Endothelial cell of umbilical vein (primary cell): Measurements from ENCODE around the gene NUDT14. TPM values are rescaled to one million over a fixed set of nuclear protein-coding genes. Genes with fewer than 3 reads are reported as not detected.

ENCODE experiments used
- BruUV-seq: library from RNA; stranded (reverse); fragments of 400-500 nt; replicated peaks from 2 replicates; lab custom pipeline; 2021; lab: Mats Ljungman, UMichigan
- CTCF ChIA-PET: fragments of 300-600, 350-600 bp; sonication (Branson Sonifier 250); formaldehyde crosslinking; loops from one replicate; lab custom pipeline; 2021; ENCODE audit warnings: antibody characterized with exemption, inconsistent platforms; lab: Charles Lee
- POLR2A ChIA-PET: fragments of 300-600, 350-600 bp; sonication (Branson Sonifier 250); formaldehyde crosslinking; loops from one replicate; lab custom pipeline; 2021; ENCODE audit warnings: antibody characterized with exemption, inconsistent platforms; lab: Charles Lee
- DNase-seq: peaks from one replicate; pipeline ENCODE4 v3.0.0-alpha.2; 2011; ENCODE audit warnings: low read depth, low spot score
- FAIRE-seq: peaks from 2 replicates; lab custom pipeline; 2011; peaks lifted over from hg19 to GRCh38; lab: Jason Lieb, UNC
- H2AFZ ChIP-seq: 2 replicates; pipeline ENCODE4 v1.6.0; 2012; ENCODE audit warnings: low read depth, low read length, control low read depth, inconsistent platforms
- H3K27ac ChIP-seq: 2 replicates; pipeline ENCODE4 v1.5.1; 2011; ENCODE audit warnings: low read depth, mild to moderate bottlenecking, control low read depth, low read length, moderate library complexity; ENCODE audit not compliant: insufficient read depth
- H3K27me3 ChIP-seq, 2 experiments: 2 replicates each; pipeline versions ENCODE4 v1.6.0 to v1.6.1; 2011; ENCODE audit warnings: low read length in 2 of 2, mixed read lengths in 1 of 2; ENCODE audit not compliant: control insufficient read depth in 2 of 2, insufficient read depth in 2 of 2
- H3K36me3 ChIP-seq, 2 experiments: 2 replicates in 1 of 2; 3 replicates in 1 of 2; pipeline ENCODE4 v1.5.1; 2011; ENCODE audit warnings: low read length in 2 of 2, mild to moderate bottlenecking in 1 of 2, moderate library complexity in 1 of 2; ENCODE audit not compliant: control insufficient read depth in 2 of 2, insufficient read depth in 2 of 2; ENCODE audit errors: extremely low read depth in 1 of 2
- H3K4me1 ChIP-seq: 3 replicates; pipeline ENCODE4 v1.5.1; 2011; ENCODE audit warnings: mild to moderate bottlenecking, low read length; ENCODE audit not compliant: control insufficient read depth, insufficient read depth; ENCODE audit errors: extremely low read depth
- H3K4me2 ChIP-seq: 2 replicates; pipeline ENCODE4 v1.6.1; 2011; ENCODE audit warnings: low read length, control low read depth, mixed read lengths; ENCODE audit not compliant: insufficient read depth
- H3K4me3 ChIP-seq, 3 experiments: fragments of 200-600 bp in 1 of 3; sonication (generic), shearing (Covaris generic) in 1 of 3; replicated peaks in 1 of 3; 2 replicates each; pipeline ENCODE4 v1.5.1; 2011 to 2016; ENCODE audit warnings: control low read depth in 3 of 3, low read length in 3 of 3, mild to moderate bottlenecking in 2 of 3, inconsistent platforms in 1 of 3, low read depth in 1 of 3, moderate library complexity in 1 of 3; ENCODE audit not compliant: insufficient read depth in 1 of 3
- H3K79me2 ChIP-seq: 2 replicates; pipeline ENCODE4 v1.6.0; 2012; ENCODE audit warnings: low read length, inconsistent platforms; ENCODE audit not compliant: control insufficient read depth, insufficient read depth
- H3K9ac ChIP-seq: replicated peaks from 2 replicates; pipeline ENCODE3; 2011; ENCODE audit warnings: low read length, control low read depth; ENCODE audit not compliant: insufficient read depth; ENCODE audit errors: extremely low read depth
- H3K9me1 ChIP-seq: replicated peaks from 3 replicates; pipeline ENCODE4 v1.6.0; 2011; ENCODE audit warnings: mild to moderate bottlenecking, low read length; ENCODE audit not compliant: control insufficient read depth, insufficient read depth; ENCODE audit errors: extremely low read depth
- H3K9me3 ChIP-seq: replicated peaks from 2 replicates; pipeline ENCODE4 v1.5.1; 2012; ENCODE audit warnings: low read length, inconsistent platforms; ENCODE audit not compliant: control insufficient read depth, insufficient read depth
- H4K20me1 ChIP-seq: replicated peaks from 2 replicates; pipeline ENCODE3; 2011; ENCODE audit warnings: mild to moderate bottlenecking, low read length; ENCODE audit not compliant: control insufficient read depth, insufficient read depth; ENCODE audit errors: extremely low read depth
- EZH2 ChIP-seq: IDR thresholded peaks from 2 replicates; pipeline ENCODE4 v1.6.1; 2012; ENCODE audit warnings: borderline replicate concordance, low read depth, mild to moderate bottlenecking, moderate library complexity, low read length, inconsistent platforms; ENCODE audit not compliant: severe bottlenecking
- FOS ChIP-seq: IDR thresholded peaks from 2 replicates; pipeline ENCODE4 v1.6.1; 2011; ENCODE audit warnings: mild to moderate bottlenecking, low read length, moderate library complexity, borderline replicate concordance; ENCODE audit not compliant: insufficient read depth
- GATA2 ChIP-seq: IDR thresholded peaks from 2 replicates; pipeline ENCODE4 v1.7.0; 2011; ENCODE audit warnings: low read depth, mild to moderate bottlenecking, moderate library complexity, mixed read lengths, low read length; ENCODE audit not compliant: insufficient read length, insufficient read depth
- JUN ChIP-seq: IDR thresholded peaks from 2 replicates; pipeline ENCODE4 v1.6.1; 2011; ENCODE audit warnings: borderline replicate concordance, low read depth; ENCODE audit not compliant: insufficient read length, insufficient read depth
- MYC ChIP-seq: IDR thresholded peaks from one replicate; pipeline ENCODE4 v1.6.1; 2011; ENCODE audit warnings: mild to moderate bottlenecking, low read depth, low read length
- POLR2A ChIP-seq: IDR thresholded peaks from 2 replicates; pipeline ENCODE4 v1.6.1; 2012; ENCODE audit warnings: low read depth, mild to moderate bottlenecking, control low read depth, low read length
- POLR2AphosphoS5 ChIP-seq: IDR thresholded peaks from 2 replicates; pipeline ENCODE4 v1.6.1; 2012; ENCODE audit warnings: low read depth, mild to moderate bottlenecking, control low read depth, low read length, moderate library complexity; ENCODE audit not compliant: insufficient read depth
- dilution Hi-C: fragments of 300-500 bp; cut with MboI; formaldehyde crosslinking; loops from one replicate; pipeline ENCODE4 v1.15.0; 2019; ENCODE audit warnings: low sequenced_read_pairs; ENCODE audit not compliant: extremely low pct_ligation_motif_present
- intact Hi-C: fragments of 100-400 bp; cut with micrococcal nuclease; formaldehyde crosslinking; loops from one replicate; pipeline ENCODE4 v1.10.0; 2022
- polyA plus RNA-seq, 4 experiments: library from polyadenylated mRNA; depleted of rRNA in 3 of 4; stranded (reverse) in 3 of 4; unstranded in 1 of 4; fragments of >200 nt; gene quantifications; 2 replicates each; pipeline versions ENCODE4 v1.2.1 to v1.2.3, GENCODE V29; 2011 to 2012; ENCODE audit warnings: missing spikeins in 1 of 4
- total RNA-seq: library from RNA; stranded (reverse); gene quantifications from 2 replicates; pipeline ENCODE4 v1.2.3, GENCODE V29; 2021
- TF ChIP-seq, protein P1 (sequence below): IDR thresholded peaks from 2 replicates; pipeline ENCODE4 v1.6.1; 2011; ENCODE audit not compliant: insufficient read depth, insufficient read length
- TF ChIP-seq, protein P2 (sequence below), 2 donors: IDR thresholded peaks; 1 replicate in 1 of 2; 2 replicates in 1 of 2; pipeline ENCODE4 v1.5.1; 2011; ENCODE audit warnings: low read length in 2 of 2, mild to moderate bottlenecking in 2 of 2, moderate library complexity in 2 of 2, control low read depth in 1 of 2, inconsistent platforms in 1 of 2, low read depth in 1 of 2; ENCODE audit not compliant: insufficient read depth in 1 of 2; ENCODE audit errors: extremely low read depth in 1 of 2

The NUDT14 gene
- total and polyA plus RNA-seq, 2 donors (not counting 3 experiments of a cell fraction or from before 2014, with no cell fraction given), result 97.7 to 103 TPM

DNA sequence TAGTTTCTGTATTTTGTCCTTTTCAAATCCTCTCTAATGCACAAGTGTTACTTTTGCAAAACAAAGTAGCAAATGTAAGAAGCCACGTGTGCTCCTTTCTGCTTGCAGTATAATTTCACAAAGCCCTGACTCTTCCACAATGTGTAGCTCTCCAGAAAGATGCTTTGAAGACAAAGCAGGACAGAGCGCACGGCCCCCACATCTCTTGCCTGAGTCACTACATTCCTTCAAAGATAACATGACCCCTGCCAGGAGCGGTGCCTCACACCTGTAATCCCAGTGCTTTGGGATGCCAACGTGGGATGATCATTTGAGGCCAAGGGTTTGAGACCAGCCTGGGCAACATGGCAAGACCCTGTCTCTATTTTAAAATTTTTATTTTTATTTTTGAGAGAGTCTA is 53.1 kb downstream of the NUDT14 start:
- intact Hi-C loops (no loop called here), dilution Hi-C loops (no loop called here)
- H3K36me3 ChIP-seq, result no peaks in the 10 kb centered on the region
- TF ChIP-seq, protein P1, sequence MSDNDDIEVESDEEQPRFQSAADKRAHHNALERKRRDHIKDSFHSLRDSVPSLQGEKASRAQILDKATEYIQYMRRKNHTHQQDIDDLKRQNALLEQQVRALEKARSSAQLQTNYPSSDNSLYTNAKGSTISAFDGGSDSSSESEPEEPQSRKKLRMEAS, result no peak
- no peak for TF ChIP-seq JUN
- TF ChIP-seq FOS, result no peak
- TF ChIP-seq POLR2A, result no peak
- TF ChIP-seq, protein P2, sequence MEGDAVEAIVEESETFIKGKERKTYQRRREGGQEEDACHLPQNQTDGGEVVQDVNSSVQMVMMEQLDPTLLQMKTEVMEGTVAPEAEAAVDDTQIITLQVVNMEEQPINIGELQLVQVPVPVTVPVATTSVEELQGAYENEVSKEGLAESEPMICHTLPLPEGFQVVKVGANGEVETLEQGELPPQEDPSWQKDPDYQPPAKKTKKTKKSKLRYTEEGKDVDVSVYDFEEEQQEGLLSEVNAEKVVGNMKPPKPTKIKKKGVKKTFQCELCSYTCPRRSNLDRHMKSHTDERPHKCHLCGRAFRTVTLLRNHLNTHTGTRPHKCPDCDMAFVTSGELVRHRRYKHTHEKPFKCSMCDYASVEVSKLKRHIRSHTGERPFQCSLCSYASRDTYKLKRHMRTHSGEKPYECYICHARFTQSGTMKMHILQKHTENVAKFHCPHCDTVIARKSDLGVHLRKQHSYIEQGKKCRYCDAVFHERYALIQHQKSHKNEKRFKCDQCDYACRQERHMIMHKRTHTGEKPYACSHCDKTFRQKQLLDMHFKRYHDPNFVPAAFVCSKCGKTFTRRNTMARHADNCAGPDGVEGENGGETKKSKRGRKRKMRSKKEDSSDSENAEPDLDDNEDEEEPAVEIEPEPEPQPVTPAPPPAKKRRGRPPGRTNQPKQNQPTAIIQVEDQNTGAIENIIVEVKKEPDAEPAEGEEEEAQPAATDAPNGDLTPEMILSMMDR (IDR thresholded peaks at IDR 0.05; ENCODE audit: extremely low read depth in 1 of 2, insufficient read depth in 1 of 2, low read depth in 1 of 2, low read length in 2 of 2), result no peak
- no peak for TF ChIP-seq GATA2
- TF ChIP-seq MYC, result no peak
- TF ChIP-seq POLR2AphosphoS5, result no peak
- TF ChIP-seq EZH2, result no peak
- no peak overlapping the region for H3K9ac ChIP-seq
- H3K27ac ChIP-seq, result no peak overlapping the region
- peaks cover 14 to 19% of the 10 kb centered on the region in 2 experiments for H3K27me3 ChIP-seq
- ChIA-PET POLR2A (no interaction called here), CTCF (interaction anchor here (1.8 kb wide), 2 partner anchors 10 to 38 kb away, joined by 5 to 6 read pairs; no protein-coding TSS in a partner anchor)
- no peak for DNase-seq
- no peak overlapping the region for H3K4me3 ChIP-seq
- no peak overlapping the region for H2AFZ ChIP-seq
- FAIRE-seq, result no peak
- no peaks in the 10 kb centered on the region for H3K9me3 ChIP-seq
- no peak overlapping the region for H3K4me2 ChIP-seq
- no peaks in the 10 kb centered on the region for H3K79me2 ChIP-seq
- H3K4me1 ChIP-seq, result no peaks in the 10 kb centered on the region
- no TSS peak for BruUV-seq
- no peaks in the 10 kb centered on the region for H4K20me1 ChIP-seq
- no peaks in the 10 kb centered on the region for H3K9me1 ChIP-seq
